GM12878 (cell line): ENCODE measurements around the gene SLC27A5. TPM values are rescaled to one million over a fixed set of nuclear protein-coding genes. Genes with fewer than 3 reads are reported as not detected.

ENCODE experiments used
- ATAC-seq: fragments of 200-7000 bp; cut with Tn5 transposase; 3 replicates; pipeline ENCODE4 v1.9.1; 2020; ENCODE audit warnings: mild to moderate bottlenecking, moderate library complexity
- BruUV-seq: library from RNA; stranded (reverse); fragments of 400-500 nt; replicated peaks from 2 replicates; lab custom pipeline; 2021; lab: Mats Ljungman, UMichigan
- CTCF ChIA-PET: fragments of 300-600 bp; sonication (Branson Sonifier 250); formaldehyde crosslinking; extraction: SDS; loops from one replicate; lab custom pipeline; 2021; ENCODE audit warnings: inconsistent platforms; lab: Yijun Ruan, JAX
- POLR2A ChIA-PET: fragments of 350-600 bp; formaldehyde crosslinking; extraction: SDS; loops from one replicate; lab custom pipeline; 2021; ENCODE audit warnings: inconsistent platforms; lab: Charles Lee
- RAD21 ChIA-PET: fragments of 300-600 bp; sonication (Branson Sonifier 250); formaldehyde crosslinking; loops from one replicate; lab custom pipeline; 2023; ENCODE audit warnings: antibody characterized with exemption; ENCODE audit not compliant: unreplicated experiment; lab: Charles Lee
- SMC1A ChIA-PET: fragments of 300-600 bp; sonication (Branson Sonifier 250); formaldehyde crosslinking; loops from one replicate; lab custom pipeline; 2023; ENCODE audit not compliant: unreplicated experiment, uncharacterized antibody; lab: Charles Lee
- DNase-seq: peaks from one replicate; pipeline ENCODE4 v3.0.0-alpha.2; 2011; ENCODE audit warnings: low read depth, low spot score
- FAIRE-seq: peaks from 3 replicates; lab custom pipeline; 2011; peaks lifted over from hg19 to GRCh38; lab: Jason Lieb, UNC
- H2AFZ ChIP-seq: 2 replicates; pipeline ENCODE4 v1.6.0; 2011; ENCODE audit warnings: low read depth, low read length, control low read depth; ENCODE audit not compliant: control insufficient read depth
- H3K27ac ChIP-seq: 2 replicates; pipeline ENCODE4 v1.5.1; 2011; ENCODE audit warnings: control low read depth; ENCODE audit not compliant: control insufficient read depth, insufficient read depth
- H3K27me3 ChIP-seq, 2 experiments: replicated peaks in 1 of 2; 2 replicates each; pipeline versions ENCODE4 v1.6.0 to v1.6.1; 2011; ENCODE audit warnings: low read length in 1 of 2; ENCODE audit not compliant: control insufficient read depth in 2 of 2, insufficient read depth in 2 of 2
- H3K36me3 ChIP-seq, 2 experiments: 2 replicates each; pipeline ENCODE4 v1.5.1; 2011; ENCODE audit warnings: low read length in 1 of 2; ENCODE audit not compliant: control insufficient read depth in 2 of 2, insufficient read depth in 2 of 2
- H3K4me1 ChIP-seq: 2 replicates; pipeline ENCODE4 v1.6.1; 2011; ENCODE audit warnings: mild to moderate bottlenecking, low read length, moderate library complexity, mixed read lengths; ENCODE audit not compliant: control insufficient read depth, insufficient read depth
- H3K4me2 ChIP-seq: 2 replicates; pipeline ENCODE4 v1.6.0; 2011; ENCODE audit warnings: control low read depth; ENCODE audit not compliant: control insufficient read depth, insufficient read depth
- H3K4me3 ChIP-seq: fragments of 200-600 bp; sonication (generic); 2 replicates; pipeline ENCODE4 v1.5.1; 2016
- H3K79me2 ChIP-seq: 2 replicates; pipeline ENCODE4 v1.6.0; 2011; ENCODE audit warnings: low read length; ENCODE audit not compliant: control insufficient read depth, insufficient read depth
- H3K9ac ChIP-seq: 2 replicates; pipeline ENCODE4 v1.8.0; 2011; ENCODE audit warnings: low read length, control low read depth, mixed read lengths; ENCODE audit not compliant: control insufficient read depth, insufficient read depth
- H3K9me3 ChIP-seq: replicated peaks from 3 replicates; pipeline ENCODE4 v1.5.1; 2011; ENCODE audit warnings: mild to moderate bottlenecking, low read length; ENCODE audit not compliant: control insufficient read depth, insufficient read depth
- H4K20me1 ChIP-seq: 2 replicates; pipeline ENCODE4 v1.6.0; 2011; ENCODE audit not compliant: control insufficient read depth, insufficient read depth
- CREM ChIP-seq: IDR thresholded peaks from 2 replicates; pipeline ENCODE4 v1.6.1; 2014; ENCODE audit warnings: antibody characterized with exemption, low read depth
- POLR2A ChIP-seq: IDR thresholded peaks from 2 replicates; pipeline ENCODE4 v1.6.1; 2011; ENCODE audit warnings: low read depth, mild to moderate bottlenecking, low read length
- POLR2AphosphoS5 ChIP-seq: IDR thresholded peaks from 2 replicates; pipeline ENCODE4 v1.6.1; 2011; ENCODE audit warnings: mild to moderate bottlenecking, low read length, inconsistent platforms
- RUNX3 ChIP-seq: IDR thresholded peaks from 2 replicates; pipeline ENCODE4 v1.6.1; 2012; ENCODE audit warnings: low read length, inconsistent platforms
- WGBS: methylation state at CpG from one replicate; pipeline ENCODE4 v1.1.6; 2016; ENCODE audit warnings: low lambda C conversion rate; ENCODE audit not compliant: insufficient replicate concordance, insufficient coverage; ENCODE audit errors: missing lambda C conversion rate; 5-methylcytosine and 5-hydroxymethylcytosine counted together
- in situ Hi-C: fragments of 300-500 bp; cut with MboI; formaldehyde crosslinking; loops from 9 replicates; pipeline ENCODE4 v1.14.3; 2018; ENCODE audit warnings: mixed read lengths
- intact Hi-C: fragments of 100-400 bp; cut with micrococcal nuclease; formaldehyde crosslinking; loops from one replicate; pipeline ENCODE4 v1.14.2; 2022; ENCODE audit not compliant: unreplicated experiment
- polyA plus RNA-seq, 11 experiments: library from polyadenylated mRNA; depleted of rRNA in 4 of 11; unstranded in 6 of 11; stranded (reverse) in 5 of 11; fragments of >200 nt; fragmentation: Nextera tagmentation in 4 of 11; fragmentation: Illumina TruSeq in 1 of 11; extraction: Ambion mirVana in 4 of 11; extraction: Trizol in 1 of 11; gene quantifications; 1 replicate in 1 of 11; 2 replicates in 10 of 11; pipeline versions ENCODE4 v1.2.1 to v1.2.3, GENCODE V29; 2011 to 2016; ENCODE audit warnings: inconsistent platforms in 2 of 11, missing spikeins in 2 of 11, low read depth in 1 of 11
- total RNA-seq, 4 experiments: library from RNA; depleted of rRNA in 3 of 4; stranded (reverse); fragments of >200 nt in 3 of 4; fragmentation: Illumina TruSeq in 1 of 4; extraction: Trizol in 1 of 4; gene quantifications; 2 replicates each; pipeline versions ENCODE4 v1.2.1 to v1.2.3, GENCODE V29; 2013 to 2021

The SLC27A5 gene
- total and polyA plus RNA-seq, 10 of the 15 experiments (the other 5 are each of a cell fraction or from before 2014, with no cell fraction given): 21.2 to 127 (median 31.8) TPM

- WGBS: 4% methylated on average over 21 of the region's 21 CpGs
- no peak overlapping the region for H2AFZ ChIP-seq
- DNase-seq: no peak
- RAD21 ChIA-PET: interaction anchor here (1.0 to 2.6 kb wide), 2 partner anchors 9 to 25 kb away, joined by 3 to 25 read pairs; partner anchors contain the start of genes CHMP2A and ZBTB45
- TF ChIP-seq RUNX3 (0 out of 2 replicates have a peak, but pooled peaks have one; percentile 3), POLR2AphosphoS5 (0 out of 2 replicates have a peak, but pooled peaks have one; percentile 8), POLR2A (peak; percentile 52), CREM (no peak)
- ATAC-seq: no peak
- SMC1A ChIA-PET: interaction anchor here (1.4 to 3.2 kb wide), 3 partner anchors 9 to 35 kb away, joined by 3 to 9 read pairs (median 4); partner anchors contain the start of gene CHMP2A
- peaks cover 8% of the 10 kb centered on the region for H3K4me1 ChIP-seq
- POLR2A ChIA-PET: interaction anchor here (0.5 to 3.6 kb wide), 6 partner anchors 9 to 1162 kb away, joined by 3 to 41 read pairs (median 8); partner anchors contain the start of gene CHMP2A
- BruUV-seq: no TSS peak
- peaks cover 34 to 35% of the 10 kb centered on the region in 2 experiments; a peak in 3 of 4 replicates for H3K36me3 ChIP-seq
- peaks cover 37% of the 10 kb centered on the region for H3K79me2 ChIP-seq
- H3K27ac ChIP-seq: peak overlapping the region; percentile 78
- no peak for FAIRE-seq
- H3K4me3 ChIP-seq: peak overlapping the region; percentile 92
- intact Hi-C loops: loop anchor here (2.0 kb wide), 1 partner anchor 27 kb away; the partner anchor contains the start of gene MZF1
- H3K4me2 ChIP-seq: peak overlapping the region; percentile 100
- peak overlapping the region; percentile 92 for H3K9ac ChIP-seq
- CTCF ChIA-PET: interaction anchor here (3.0 kb wide), 1 partner anchor 25 kb away, joined by 21 read pairs; the partner anchor contains the start of gene ZBTB45
- peaks cover 19% of the 10 kb centered on the region for H4K20me1 ChIP-seq
- in situ Hi-C loops: no loop called here
- H3K27me3 ChIP-seq: no peaks in the 10 kb centered on the region; a peak in 1 of 4 replicates
- H3K9me3 ChIP-seq: no peaks in the 10 kb centered on the region
Observed at GRCh38 chr19:58545286-58546018, 33.7 kb upstream of the SLC27A5 start.
